Neural crest cell (in vitro differentiated cells): ENCODE results near the gene WBP4. TPM values are rescaled to one million over a fixed set of nuclear protein-coding genes. Genes with fewer than 3 reads are reported as not detected.

Experiments
- DNase-seq: peaks from one replicate; pipeline ENCODE4 v3.0.0; 2021; ENCODE audit warnings: low read depth, mixed read lengths, low spot score
- H3K27ac Mint-ChIP-seq: one replicate; pipeline ENCODE4 v1.8.0; 2021; ENCODE audit warnings: mild to moderate bottlenecking, mixed read lengths; ENCODE audit not compliant: unreplicated experiment
- H3K27me3 Mint-ChIP-seq: 2 replicates; pipeline ENCODE4 v1.8.0; 2021; ENCODE audit warnings: low read depth, mild to moderate bottlenecking, mixed read lengths
- H3K36me3 Mint-ChIP-seq: 2 replicates; pipeline ENCODE4 v1.8.0; 2021; ENCODE audit warnings: low read depth, mild to moderate bottlenecking, mixed read lengths
- H3K4me1 Mint-ChIP-seq: 2 replicates; pipeline ENCODE4 v1.8.0; 2021; ENCODE audit warnings: mixed read lengths
- H3K4me3 Mint-ChIP-seq: one replicate; pipeline ENCODE4 v1.8.0; 2021; ENCODE audit warnings: mild to moderate bottlenecking, mixed read lengths
- H3K9me3 Mint-ChIP-seq: 2 replicates; pipeline ENCODE4 v1.8.0; 2021; ENCODE audit warnings: mixed read lengths
- total RNA-seq: library from RNA; stranded (reverse); gene quantifications from 2 replicates; pipeline ENCODE4 v1.2.1, GENCODE V29; 2021
- TF ChIP-seq, protein P1 (sequence below): fragments of 200-600 bp; sonication (generic); conservative IDR thresholded peaks from 2 replicates; pipeline ENCODE4 v1.5.0; 2021; ENCODE audit warnings: antibody characterized with exemption, mild to moderate bottlenecking

The WBP4 gene
- total RNA-seq, 1 donor from 2014 or later = 8.7 TPM

DNA sequence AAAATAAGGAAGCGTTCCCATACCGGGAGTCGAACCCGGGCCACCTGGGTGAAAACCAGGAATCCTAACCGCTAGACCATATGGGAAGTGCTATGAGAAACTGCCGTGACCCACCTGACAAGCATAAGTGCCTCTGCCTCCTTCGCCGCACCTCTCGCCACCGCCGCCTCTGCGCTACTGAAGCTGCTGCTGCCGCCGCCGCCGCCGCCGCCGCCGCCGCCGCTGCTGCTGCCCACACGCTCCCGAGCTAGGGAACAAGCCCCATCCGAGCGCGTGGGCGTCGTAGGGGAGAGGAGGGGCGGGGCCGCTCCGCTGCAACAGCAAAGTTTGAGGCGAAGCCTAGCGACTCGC, 610 bp upstream of the WBP4 start:
- Mint-ChIP-seq H3K27ac (peak overlapping the region; percentile 100), H3K36me3 (peaks cover 2% of the 10 kb centered on the region), H3K9me3 (no peaks in the 10 kb centered on the region), H3K4me1 (peaks cover 44% of the 10 kb centered on the region), H3K27me3 (peaks cover 14% of the 10 kb centered on the region), H3K4me3 (peak overlapping the region; percentile 98)
- TF ChIP-seq, protein P1, sequence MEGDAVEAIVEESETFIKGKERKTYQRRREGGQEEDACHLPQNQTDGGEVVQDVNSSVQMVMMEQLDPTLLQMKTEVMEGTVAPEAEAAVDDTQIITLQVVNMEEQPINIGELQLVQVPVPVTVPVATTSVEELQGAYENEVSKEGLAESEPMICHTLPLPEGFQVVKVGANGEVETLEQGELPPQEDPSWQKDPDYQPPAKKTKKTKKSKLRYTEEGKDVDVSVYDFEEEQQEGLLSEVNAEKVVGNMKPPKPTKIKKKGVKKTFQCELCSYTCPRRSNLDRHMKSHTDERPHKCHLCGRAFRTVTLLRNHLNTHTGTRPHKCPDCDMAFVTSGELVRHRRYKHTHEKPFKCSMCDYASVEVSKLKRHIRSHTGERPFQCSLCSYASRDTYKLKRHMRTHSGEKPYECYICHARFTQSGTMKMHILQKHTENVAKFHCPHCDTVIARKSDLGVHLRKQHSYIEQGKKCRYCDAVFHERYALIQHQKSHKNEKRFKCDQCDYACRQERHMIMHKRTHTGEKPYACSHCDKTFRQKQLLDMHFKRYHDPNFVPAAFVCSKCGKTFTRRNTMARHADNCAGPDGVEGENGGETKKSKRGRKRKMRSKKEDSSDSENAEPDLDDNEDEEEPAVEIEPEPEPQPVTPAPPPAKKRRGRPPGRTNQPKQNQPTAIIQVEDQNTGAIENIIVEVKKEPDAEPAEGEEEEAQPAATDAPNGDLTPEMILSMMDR = no peak
- peak; percentile 78 for DNase-seq

DNA sequence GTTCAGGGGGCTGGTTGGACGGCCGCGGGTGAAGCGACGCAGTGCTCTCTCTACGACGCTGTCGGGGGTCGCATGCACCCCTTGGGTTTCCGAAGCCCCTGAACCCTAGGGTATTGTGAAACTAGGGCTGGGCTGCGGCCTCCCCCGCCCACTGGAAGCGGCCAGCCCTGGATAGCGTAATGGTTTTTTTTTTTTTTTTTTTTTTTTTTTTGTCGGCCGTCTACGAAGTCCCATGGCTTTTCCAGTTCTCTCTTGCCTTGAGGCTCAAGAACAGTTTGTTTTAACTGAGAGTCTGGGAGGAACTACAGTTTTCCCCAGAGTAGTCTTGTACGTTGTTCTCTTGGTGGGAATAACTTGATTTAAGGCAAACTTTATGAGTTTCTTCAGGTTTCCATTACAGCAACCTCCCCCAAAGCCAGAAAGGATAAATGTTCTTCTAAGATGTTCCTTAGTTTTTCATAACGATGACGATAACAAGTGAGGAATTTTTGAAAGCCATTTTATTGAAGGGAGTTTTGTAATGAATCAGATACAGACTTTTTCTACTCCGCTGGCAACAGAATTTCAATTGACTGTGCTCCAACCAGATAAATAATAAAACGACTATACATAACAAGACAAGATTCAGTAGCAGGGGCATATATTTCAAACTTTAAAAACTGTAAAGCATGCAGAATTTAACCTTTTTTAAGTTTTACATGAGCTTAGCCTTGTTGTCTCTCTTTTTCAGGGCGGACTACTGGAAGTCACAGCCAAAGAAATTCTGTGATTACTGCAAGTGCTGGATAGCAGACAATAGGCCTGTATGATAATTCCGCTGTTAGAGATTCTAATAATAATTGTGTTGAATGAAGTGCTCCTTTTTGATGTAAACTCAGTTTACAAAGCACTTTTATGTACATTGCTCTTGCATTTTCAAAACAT, 867 bp downstream of the WBP4 start:
- H3K4me3 Mint-ChIP-seq = peak overlapping the region; percentile 98
- peaks cover 14% of the 10 kb centered on the region for H3K27me3 Mint-ChIP-seq
- no peak for DNase-seq
- TF ChIP-seq, protein P1 = no peak
- peaks cover 39% of the 10 kb centered on the region for H3K4me1 Mint-ChIP-seq
- no peaks in the 10 kb centered on the region for H3K9me3 Mint-ChIP-seq
- peaks cover 4% of the 10 kb centered on the region for H3K36me3 Mint-ChIP-seq
- peak overlapping the region; percentile 100 for H3K27ac Mint-ChIP-seq

DNA sequence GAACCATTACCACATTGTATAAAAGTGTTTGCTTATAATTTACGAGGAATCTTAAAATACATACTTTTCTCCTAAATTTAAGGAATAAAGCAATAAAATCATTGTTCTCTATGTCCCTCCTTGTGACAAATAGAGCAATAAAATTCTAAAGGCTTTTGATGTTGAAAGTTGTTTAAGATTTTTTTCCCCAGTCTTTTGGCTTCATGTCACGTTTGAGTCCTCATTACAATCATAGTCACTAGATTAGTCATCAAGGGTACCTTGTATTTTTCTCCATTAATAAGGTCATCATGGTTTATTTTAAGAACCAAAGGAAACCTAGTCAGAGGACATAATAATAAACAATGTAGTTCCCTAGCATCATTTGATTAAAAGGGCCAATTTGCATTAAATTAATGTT, 3.2 kb downstream of the WBP4 start:
- peaks cover 14% of the 10 kb centered on the region for H3K27me3 Mint-ChIP-seq
- TF ChIP-seq, protein P1 = no peak
- no peak overlapping the region for H3K27ac Mint-ChIP-seq
- DNase-seq = no peak
- peaks cover 24% of the 10 kb centered on the region for H3K4me1 Mint-ChIP-seq
- H3K9me3 Mint-ChIP-seq = no peaks in the 10 kb centered on the region
- H3K4me3 Mint-ChIP-seq = peak overlapping the region; percentile 29
- H3K36me3 Mint-ChIP-seq = peaks cover 12% of the 10 kb centered on the region

DNA sequence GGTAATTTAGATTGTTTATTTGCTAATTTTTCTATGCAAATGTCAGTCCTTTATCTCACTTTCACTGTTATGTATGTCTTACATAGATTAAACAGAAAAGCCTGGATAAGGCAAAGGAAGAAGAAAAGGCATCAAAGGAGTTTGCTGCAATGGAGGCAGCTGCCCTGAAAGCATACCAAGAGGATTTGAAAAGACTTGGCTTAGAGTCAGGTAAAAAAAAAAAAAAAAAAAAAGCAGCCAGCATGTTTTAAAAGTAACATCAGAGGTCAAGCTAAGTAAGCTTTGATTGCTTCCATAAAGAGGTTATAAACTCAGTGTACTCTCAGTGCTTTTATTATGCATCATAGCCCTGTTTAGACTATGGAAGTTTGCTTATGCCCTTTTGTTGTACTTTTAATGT, 3.8 kb downstream of the WBP4 start:
- peak overlapping the region; percentile 31 for H3K4me3 Mint-ChIP-seq
- peaks cover 20% of the 10 kb centered on the region for H3K4me1 Mint-ChIP-seq
- H3K9me3 Mint-ChIP-seq = no peaks in the 10 kb centered on the region
- H3K27me3 Mint-ChIP-seq = peaks cover 14% of the 10 kb centered on the region
- H3K36me3 Mint-ChIP-seq = peaks cover 12% of the 10 kb centered on the region
- H3K27ac Mint-ChIP-seq = no peak overlapping the region
- TF ChIP-seq, protein P1 = no peak
- DNase-seq = no peak

DNA sequence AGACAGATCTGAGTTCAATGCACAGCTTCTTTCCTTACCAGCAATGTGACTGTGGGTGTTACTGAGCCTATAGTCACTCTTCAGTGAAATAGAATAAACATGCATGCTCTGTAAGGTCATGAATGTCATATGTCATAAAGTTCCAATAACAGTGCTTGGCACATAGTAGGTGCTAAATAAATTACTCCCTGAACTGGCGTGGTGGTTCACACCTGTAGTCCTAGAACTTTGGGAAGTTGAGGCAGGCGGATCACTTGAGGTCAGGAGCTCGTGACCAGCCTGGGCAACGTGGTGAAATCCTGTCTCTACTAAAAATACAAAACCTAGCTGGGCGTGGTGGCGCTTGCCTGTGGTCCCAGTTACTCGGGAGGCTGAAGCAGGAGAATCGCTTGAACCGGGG, 13.2 kb downstream of the WBP4 start:
- H3K27me3 Mint-ChIP-seq = no peaks in the 10 kb centered on the region
- peaks cover 33% of the 10 kb centered on the region for H3K36me3 Mint-ChIP-seq
- no peak overlapping the region for H3K27ac Mint-ChIP-seq
- no peak for DNase-seq
- TF ChIP-seq, protein P1 = no peak
- H3K9me3 Mint-ChIP-seq = peaks cover 4% of the 10 kb centered on the region
- no peaks in the 10 kb centered on the region for H3K4me1 Mint-ChIP-seq
- H3K4me3 Mint-ChIP-seq = no peak overlapping the region
